GM21515 (cell line): ENCODE results near the gene TSPAN32.
"Not testable (repeated sequence)": the region's sequence is repeated elsewhere in the genome, so short reads cannot be mapped to it uniquely, and the experiment has no call there.

Source experiments
- ATAC-seq: cut with Tn5 transposase; IDR thresholded peaks from one replicate; pipeline ENCODE4 v1.9.1; 2021; ENCODE audit not compliant: unreplicated experiment

The TSPAN32 gene

DNA sequence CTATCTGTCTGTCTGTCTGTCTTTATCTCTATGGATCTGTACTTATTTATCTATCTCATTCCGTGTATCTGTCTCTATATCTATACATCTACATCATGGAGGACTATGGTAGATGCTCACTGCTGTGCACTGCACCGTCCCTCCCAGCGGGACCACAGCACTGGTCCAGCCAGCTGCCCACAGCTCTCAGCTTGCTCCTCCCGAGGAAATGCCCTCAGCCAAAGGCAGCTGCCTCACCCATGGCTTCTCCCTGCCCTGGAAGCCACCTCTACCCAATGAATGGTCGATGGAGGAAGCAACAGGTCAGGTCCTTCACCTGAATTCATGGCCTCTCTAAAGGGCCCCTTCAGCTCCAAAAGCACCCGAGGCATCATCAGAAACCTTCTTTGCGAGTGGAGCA is 60.6 kb downstream of the TSPAN32 start:
- no peak for ATAC-seq

DNA sequence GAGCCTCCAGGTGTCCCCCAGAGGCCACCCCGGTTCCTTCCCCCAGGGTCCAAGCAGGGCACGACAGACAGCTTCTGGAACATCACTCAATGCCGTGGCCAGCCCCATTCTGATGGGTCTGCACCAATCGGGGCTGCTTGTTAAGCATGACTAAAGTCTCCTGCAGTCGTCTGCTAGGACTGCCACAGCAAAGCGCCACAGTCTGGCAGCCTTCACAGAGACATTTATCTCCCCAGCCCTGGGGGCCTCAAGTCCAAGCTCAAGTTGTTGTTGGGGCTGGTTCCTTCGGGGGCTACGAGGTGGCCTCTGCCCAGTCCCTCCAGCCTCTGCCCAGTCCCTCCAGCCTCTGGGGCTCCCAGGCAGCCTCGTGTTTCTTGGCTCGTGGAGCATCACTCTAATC is 61.3 kb downstream of the TSPAN32 start:
- ATAC-seq = no peak

DNA sequence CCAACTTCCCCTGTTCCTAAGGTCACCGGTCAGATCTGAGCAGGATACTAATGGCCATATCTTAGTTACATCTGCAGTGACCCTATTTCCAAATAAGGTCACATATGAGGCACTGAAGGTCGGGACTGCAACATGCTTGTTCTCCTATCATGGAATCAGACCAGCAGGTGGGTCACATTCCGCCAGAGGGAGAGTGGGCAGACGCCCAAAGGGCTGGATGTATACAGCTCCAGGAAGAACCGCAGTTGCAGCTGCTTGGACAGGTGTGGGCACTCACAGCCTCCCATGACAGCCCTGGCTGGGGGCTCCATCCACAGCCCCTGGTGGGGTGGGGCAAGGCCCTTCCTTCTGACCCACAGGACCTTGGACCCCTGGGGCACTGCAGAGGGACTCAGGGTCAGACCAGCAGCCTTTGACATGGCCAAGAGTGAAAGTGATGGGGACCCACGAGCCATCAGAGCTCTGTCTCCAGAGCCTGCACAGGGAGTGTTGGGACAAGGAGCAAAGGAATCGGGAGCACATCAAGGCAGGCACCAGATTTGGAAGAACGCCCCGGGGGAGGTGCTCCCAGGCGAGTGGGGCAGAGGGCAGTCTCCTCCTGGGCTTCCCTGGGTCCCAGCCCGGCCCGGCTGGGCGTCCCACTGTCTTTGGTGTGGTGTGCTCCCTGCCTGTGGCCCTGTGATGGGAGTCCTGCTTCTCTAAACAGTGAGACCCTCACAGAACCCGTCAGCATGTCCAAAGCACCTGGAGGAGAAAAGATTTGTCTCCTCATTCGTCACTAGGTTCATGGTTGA is 62.0 kb downstream of the TSPAN32 start:
- ATAC-seq = no peak

DNA sequence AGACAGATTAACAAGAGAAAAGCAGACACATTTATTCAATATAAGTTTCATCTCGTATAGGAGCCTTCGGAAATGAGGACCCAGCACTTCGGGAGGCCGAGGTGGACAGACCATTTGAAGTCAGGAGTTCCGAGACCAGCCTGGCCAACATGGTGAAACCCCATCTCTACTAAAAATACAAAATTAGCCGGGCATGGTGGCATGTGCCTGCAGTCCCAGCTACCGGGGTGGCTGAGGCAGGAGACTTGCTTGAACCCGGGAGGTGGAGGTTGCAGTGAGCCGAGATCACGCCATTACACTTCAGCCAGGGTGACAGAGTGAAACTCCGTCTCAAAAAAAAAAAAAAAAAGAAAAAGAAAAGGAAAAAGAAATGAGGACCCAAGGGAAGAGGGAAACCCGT is 62.6 kb downstream of the TSPAN32 start:
- not testable (repeated sequence) for ATAC-seq

DNA sequence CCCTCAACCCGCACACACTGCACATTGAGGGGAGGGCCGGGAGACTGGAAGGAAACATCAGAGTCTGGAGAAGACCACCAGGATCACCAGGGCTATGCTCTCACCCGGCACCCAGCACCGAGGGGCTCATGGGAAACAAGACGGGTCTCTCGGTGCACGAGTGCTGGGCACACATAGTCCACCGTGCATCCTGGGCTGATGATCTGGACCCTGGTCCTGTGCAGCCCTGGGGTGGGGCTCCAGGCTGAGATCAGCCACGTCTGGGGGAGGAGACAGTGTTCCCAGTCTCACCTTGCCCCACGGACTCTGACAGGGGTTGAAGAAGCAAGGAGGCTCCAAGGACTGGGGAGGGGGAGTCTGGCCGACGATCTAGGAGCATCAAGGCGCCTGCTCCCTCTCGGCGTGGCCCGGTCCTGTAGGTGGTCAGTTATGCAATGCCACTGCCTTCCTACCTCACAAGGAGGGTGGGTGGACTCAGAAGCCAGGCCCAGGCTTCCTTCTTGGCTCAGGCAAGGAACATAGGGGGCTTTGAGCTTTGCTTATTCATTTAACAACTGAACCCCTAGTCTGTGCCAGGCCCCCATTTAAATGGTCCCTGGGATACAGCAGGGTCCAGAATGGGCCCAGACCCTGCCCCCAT is 63.9 kb downstream of the TSPAN32 start:
- no peak for ATAC-seq

DNA sequence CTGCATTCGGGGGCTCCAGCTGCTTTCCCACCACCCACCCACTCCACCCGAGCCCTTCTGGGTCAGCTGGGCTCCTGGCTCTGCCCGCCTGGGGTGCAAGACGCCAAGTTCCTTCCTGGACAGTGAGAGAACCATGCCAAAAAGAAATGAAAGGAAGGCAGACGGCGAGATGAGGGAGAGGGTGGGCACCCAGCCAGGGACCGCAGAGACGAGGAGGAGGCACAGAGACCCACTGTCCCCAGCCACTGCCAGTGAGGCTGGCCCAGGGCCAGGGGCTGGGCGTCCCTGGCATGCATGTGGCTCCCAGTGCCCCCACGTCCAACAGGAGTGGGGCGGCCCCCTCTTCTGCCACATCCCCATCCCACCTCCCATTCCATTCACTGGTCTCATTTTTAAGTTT is 64.5 kb downstream of the TSPAN32 start:
- no peak for ATAC-seq

DNA sequence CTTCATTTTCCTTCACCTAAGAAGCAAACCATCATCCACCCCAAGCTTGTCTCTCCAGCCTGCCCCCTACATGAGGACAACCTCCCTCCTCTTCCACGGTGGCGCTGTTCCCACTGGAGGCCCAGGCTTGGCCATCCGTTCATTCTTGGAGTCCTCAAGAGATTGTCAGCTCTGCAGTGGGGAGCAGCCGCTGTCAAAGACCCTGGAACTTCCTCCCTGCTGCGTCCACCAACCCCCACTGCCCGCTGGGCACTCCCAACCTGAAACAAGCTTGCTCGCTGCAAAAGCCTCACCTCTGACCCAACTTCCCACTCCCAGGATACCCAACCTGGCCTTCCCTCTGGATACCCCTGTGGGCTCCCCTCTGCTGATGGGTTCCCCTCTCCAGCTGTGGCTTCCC is 64.9 kb downstream of the TSPAN32 start:
- ATAC-seq = no peak

DNA sequence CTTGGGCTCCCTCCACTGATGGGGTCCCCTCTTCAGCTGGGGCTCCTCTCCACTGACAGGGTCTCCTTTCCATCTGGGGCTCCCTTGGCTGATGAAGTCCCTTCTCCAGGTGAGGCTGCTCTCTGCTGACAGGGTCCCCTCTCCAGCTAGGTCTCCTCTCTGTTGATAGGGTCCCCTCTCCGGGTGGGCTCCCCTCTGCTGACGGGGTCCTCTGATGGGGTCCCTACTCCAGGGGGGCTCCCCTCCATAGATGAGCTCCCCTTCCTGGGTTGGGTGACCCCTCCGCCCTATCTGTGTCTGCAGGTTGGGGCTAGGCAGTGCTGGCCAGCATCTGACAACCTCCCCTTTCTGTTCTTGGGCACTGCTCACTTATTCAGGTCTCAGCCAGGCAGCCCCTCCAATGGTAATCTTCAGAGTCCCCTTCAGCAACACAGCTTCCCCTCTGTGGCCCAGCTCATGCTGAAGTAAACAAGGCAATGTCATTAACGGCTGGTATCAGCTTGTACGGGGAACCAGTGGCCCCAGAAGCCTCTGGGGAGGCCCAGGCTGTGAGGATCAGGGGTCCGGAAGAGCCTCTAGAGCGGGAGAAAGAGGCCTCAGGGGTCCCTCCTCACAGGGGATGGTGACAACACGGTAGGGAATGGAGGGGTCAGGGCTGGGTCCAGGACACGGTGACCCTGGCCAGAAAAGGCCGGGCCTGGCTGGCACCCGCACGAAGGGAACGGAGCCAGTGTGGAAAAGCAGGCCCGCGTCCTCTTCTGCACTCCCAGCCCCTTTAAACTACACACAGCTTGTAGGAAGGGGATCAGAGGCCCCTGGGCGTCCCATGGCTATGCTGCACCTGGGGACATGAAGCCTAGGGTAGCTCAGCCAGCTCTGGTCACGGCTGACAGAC is 65.7 kb downstream of the TSPAN32 start:
- ATAC-seq = no peak
